ENCODE measurements around the gene FER.

- TF ChIP-seq CTCF (IDR thresholded peaks at IDR 0.05; ENCODE audit: low read depth, low read length, poor library complexity, severe bottlenecking) (no peak), EZH2phosphoT487 (IDR thresholded peaks at IDR 0.05; ENCODE audit: borderline replicate concordance, low read length) (no peak)
Measured at GRCh38 chr5:109038209-109038840, 290.6 kb downstream of the FER start.
